Activated CD8-positive, alpha-beta memory T cell treated with anti-CD3 and anti-CD28 coated beads, Interleukin-2, amount 50 U/mL, for 1 hour (primary cell): ENCODE data around the gene ADGRA1.
"Not testable (repeated sequence)": the region's sequence is repeated elsewhere in the genome, so short reads cannot be mapped to it uniquely, and the experiment has no call there.

Experiments used
- DNase-seq: peaks from one replicate; pipeline ENCODE4 v3.0.0-alpha.2; 2020; ENCODE audit errors: extremely low read depth

The ADGRA1 gene

GRCh38 chr10:133087679-133088178 lies at the start of gene ADGRA1:
Gene ADGRA1 (plus strand): TSS chr10:133087924. CDS start chr10:133088910, 986 bp downstream.
- no peak for DNase-seq

GRCh38 chr10:133038036-133038823 lies 49.5 kb upstream of the ADGRA1 start:
- DNase-seq, result no peak

- no peak for DNase-seq
Measured at GRCh38 chr10:133039107-133039802, 48.5 kb upstream of the ADGRA1 start.

GRCh38 chr10:133039803-133040165 lies 47.9 kb upstream of the ADGRA1 start:
- no peak for DNase-seq

GRCh38 chr10:133040198-133040597 lies 47.5 kb upstream of the ADGRA1 start:
- no peak for DNase-seq

GRCh38 chr10:133041101-133041500 lies 46.6 kb upstream of the ADGRA1 start:
- no peak for DNase-seq

- no peak for DNase-seq
Measured at GRCh38 chr10:133042061-133042460, 45.7 kb upstream of the ADGRA1 start.

- no peak for DNase-seq
Measured at GRCh38 chr10:133042816-133043215, 44.9 kb upstream of the ADGRA1 start.

GRCh38 chr10:133043541-133044225 lies 44.0 kb upstream of the ADGRA1 start:
- no peak for DNase-seq

- DNase-seq, result no peak
Measured at GRCh38 chr10:133044401-133044811, 43.3 kb upstream of the ADGRA1 start.

- no peak for DNase-seq
Measured at GRCh38 chr10:133045556-133046389, 42.0 kb upstream of the ADGRA1 start.

- DNase-seq, result no peak
Measured at GRCh38 chr10:133046390-133046765, 41.3 kb upstream of the ADGRA1 start.

- DNase-seq, result no peak
Measured at GRCh38 chr10:133047526-133048123, 40.1 kb upstream of the ADGRA1 start.

GRCh38 chr10:133048266-133048665 lies 39.5 kb upstream of the ADGRA1 start:
- DNase-seq, result no peak

GRCh38 chr10:133048926-133049325 lies 38.8 kb upstream of the ADGRA1 start:
- DNase-seq, result no peak

- no peak for DNase-seq
Measured at GRCh38 chr10:133049639-133050038, 38.1 kb upstream of the ADGRA1 start.

GRCh38 chr10:133050371-133050770 lies 37.4 kb upstream of the ADGRA1 start:
- no peak for DNase-seq

- DNase-seq, result no peak
Measured at GRCh38 chr10:133052076-133052475, 35.6 kb upstream of the ADGRA1 start.

- not testable (repeated sequence) for DNase-seq
Measured at GRCh38 chr10:133053527-133054133, 34.1 kb upstream of the ADGRA1 start.

GRCh38 chr10:133055470-133055869 lies 32.3 kb upstream of the ADGRA1 start:
- DNase-seq, result no peak

GRCh38 chr10:133056001-133056400 lies 31.7 kb upstream of the ADGRA1 start:
- DNase-seq, result no peak
